ENCODE measurements around the gene CEP112.

DNA sequence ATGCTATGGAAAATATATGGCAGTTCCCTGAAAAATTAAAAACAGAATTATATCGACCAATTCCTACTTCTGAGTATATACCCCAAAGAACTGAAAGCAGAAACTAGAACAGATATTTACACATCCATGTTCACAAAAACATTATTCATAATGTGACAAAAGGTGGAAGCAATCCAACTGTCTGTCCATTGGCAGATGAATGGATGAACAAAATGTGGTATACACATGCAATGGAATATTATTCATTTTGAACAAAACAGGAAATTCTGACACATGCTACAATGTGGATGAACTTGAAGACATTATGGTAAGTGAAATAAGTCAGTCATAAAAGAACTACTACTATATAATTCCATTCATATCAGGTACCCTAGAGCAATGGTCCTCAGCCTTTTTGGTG lies 367.0 kb downstream of the CEP112 start:
- TF ChIP-seq, protein P1, sequence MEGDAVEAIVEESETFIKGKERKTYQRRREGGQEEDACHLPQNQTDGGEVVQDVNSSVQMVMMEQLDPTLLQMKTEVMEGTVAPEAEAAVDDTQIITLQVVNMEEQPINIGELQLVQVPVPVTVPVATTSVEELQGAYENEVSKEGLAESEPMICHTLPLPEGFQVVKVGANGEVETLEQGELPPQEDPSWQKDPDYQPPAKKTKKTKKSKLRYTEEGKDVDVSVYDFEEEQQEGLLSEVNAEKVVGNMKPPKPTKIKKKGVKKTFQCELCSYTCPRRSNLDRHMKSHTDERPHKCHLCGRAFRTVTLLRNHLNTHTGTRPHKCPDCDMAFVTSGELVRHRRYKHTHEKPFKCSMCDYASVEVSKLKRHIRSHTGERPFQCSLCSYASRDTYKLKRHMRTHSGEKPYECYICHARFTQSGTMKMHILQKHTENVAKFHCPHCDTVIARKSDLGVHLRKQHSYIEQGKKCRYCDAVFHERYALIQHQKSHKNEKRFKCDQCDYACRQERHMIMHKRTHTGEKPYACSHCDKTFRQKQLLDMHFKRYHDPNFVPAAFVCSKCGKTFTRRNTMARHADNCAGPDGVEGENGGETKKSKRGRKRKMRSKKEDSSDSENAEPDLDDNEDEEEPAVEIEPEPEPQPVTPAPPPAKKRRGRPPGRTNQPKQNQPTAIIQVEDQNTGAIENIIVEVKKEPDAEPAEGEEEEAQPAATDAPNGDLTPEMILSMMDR (IDR thresholded peaks at IDR 0.05), result no peak
- TF ChIP-seq ZFX (IDR thresholded peaks at IDR 0.05; ENCODE audit: borderline replicate concordance), result no peak
